Tibial nerve (tissue), 4 donors: ENCODE results near the gene CRYGN.

Experiments
- EP300 ChIP-seq, 2 donors: sonication (generic); formaldehyde crosslinking; IDR thresholded peaks; one replicate each; pipeline ENCODE4 v1.6.1; 2017; ENCODE audit warnings: antibody characterized with exemption in 2 of 2, mild to moderate bottlenecking in 1 of 2
- POLR2A ChIP-seq, 2 donors: fragments of 450-650 bp; IDR thresholded peaks; one replicate each; pipeline ENCODE4 v1.6.1; 2017; ENCODE audit warnings: antibody characterized with exemption in 2 of 2, mild to moderate bottlenecking in 2 of 2, moderate library complexity in 2 of 2
- TF ChIP-seq, protein P1 (sequence below), 5 experiments: fragments of 200-600 bp in 3 of 5; fragments of 450-650 bp in 2 of 5; sonication (generic) in 3 of 5; IDR thresholded peaks; one replicate each; pipeline ENCODE4 v1.5.1; 2016 to 2019; ENCODE audit warnings: antibody characterized with exemption in 5 of 5, mild to moderate bottlenecking in 3 of 5, moderate library complexity in 2 of 5

DNA sequence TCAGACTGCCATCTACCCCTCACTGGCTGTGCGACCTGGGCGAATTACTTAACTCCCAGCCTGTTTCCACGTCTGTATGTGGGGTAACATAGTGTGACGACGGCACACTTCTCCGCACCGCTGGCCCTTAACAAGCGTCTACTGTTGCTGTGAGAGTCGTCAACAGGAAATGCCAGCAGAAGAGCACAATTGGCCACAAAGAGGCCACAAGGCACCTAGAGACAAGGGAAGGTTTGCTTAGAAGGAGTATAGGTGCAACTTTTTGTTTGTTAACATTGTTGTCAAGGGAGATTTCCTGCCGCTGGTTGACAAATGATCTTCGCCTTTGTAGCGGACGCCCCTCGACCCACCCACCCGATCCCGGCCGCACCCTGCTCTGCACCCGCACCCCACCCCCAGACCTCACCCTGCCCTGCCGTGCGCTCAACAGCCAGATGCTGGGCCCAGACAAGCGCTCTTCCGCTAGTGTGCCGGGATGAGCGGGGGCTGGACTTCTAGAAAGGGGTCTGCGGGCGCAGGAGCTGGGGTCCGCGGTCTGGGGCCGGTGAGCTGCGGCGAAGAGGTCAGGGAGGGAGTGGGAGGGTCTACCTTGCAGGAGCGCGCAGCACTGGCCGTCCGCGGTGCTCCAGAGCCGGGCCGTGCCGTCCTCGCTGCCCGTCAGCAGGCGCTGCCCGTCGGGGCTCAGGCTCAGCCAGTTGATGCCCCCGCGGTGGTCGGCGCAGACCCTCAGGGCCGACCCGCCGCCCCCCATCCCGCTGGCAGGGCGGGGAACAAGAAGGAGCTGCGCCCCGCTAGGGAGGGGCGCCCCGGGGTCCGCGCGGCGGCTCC lies 30.9 kb downstream of the CRYGN start:
- TF ChIP-seq POLR2A (IDR thresholded peaks at IDR 0.05), result peak; percentile 48 to 50
- TF ChIP-seq, protein P1, sequence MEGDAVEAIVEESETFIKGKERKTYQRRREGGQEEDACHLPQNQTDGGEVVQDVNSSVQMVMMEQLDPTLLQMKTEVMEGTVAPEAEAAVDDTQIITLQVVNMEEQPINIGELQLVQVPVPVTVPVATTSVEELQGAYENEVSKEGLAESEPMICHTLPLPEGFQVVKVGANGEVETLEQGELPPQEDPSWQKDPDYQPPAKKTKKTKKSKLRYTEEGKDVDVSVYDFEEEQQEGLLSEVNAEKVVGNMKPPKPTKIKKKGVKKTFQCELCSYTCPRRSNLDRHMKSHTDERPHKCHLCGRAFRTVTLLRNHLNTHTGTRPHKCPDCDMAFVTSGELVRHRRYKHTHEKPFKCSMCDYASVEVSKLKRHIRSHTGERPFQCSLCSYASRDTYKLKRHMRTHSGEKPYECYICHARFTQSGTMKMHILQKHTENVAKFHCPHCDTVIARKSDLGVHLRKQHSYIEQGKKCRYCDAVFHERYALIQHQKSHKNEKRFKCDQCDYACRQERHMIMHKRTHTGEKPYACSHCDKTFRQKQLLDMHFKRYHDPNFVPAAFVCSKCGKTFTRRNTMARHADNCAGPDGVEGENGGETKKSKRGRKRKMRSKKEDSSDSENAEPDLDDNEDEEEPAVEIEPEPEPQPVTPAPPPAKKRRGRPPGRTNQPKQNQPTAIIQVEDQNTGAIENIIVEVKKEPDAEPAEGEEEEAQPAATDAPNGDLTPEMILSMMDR (IDR thresholded peaks at IDR 0.05), result no peak
- peak in 1 of 2 donors; percentile 93 for TF ChIP-seq EP300 (IDR thresholded peaks at IDR 0.05)
